Effector CD4-positive, alpha-beta T cell (primary cell): ENCODE data around the gene ZBED1.
"Not testable (repeated sequence)": the region's sequence is repeated elsewhere in the genome, so short reads cannot be mapped to it uniquely, and the experiment has no call there.

Source experiments
- DNase-seq: peaks from one replicate; pipeline ENCODE4 v3.0.0-alpha.2; 2020
- total RNA-seq: gene quantifications from one replicate; lab custom pipeline; 2026; lab: John Stamatoyannopoulos, UW

ZBED1 gene
- total RNA-seq, result 50.1 reads per million, percentile 68 among the genes with 10 or more reads in this experiment

DNA sequence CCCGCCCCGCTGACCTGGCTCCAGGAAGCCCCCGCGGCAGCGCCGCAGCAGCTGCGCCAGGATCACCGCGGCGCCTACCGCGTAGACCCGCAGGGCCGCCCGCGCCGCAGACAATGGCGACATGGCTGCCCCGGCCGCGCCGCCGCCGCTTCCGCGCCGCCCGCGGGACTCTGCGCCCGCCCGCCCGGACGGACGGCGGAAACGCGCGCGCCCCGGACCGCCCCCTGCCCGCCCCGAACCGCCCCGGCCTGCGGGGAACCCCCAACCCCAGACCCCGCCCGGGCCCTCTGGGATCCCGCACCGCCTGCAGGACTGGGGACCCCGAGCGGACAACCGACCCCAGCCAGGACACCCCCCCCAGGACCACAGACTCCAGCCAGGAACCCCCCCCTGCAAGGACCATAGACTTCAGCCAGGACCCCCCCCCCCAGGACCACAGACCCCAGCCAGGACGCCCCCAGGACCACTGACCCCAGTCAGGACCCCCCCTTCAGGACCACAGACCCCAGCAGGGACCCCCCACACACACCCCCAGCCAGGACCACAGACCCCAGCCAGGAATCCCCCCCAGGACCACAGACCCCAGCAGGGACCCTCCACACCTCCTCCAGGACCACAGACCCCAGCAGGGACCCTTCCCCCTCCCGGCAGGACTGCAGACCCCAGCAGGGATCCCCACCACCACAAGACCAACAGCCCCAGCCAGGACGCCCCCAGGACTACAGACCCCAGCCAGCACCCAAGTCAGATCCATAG lies at the start of gene ZBED1, which contains the start of gene DHRSX:
TSS of gene ZBED1 (minus strand) at position 174 of the 756 bp plus-strand sequence. CDS start 10,257 bp downstream, outside the sequence.
TSS of gene DHRSX (minus strand) at position 174 of the 756 bp plus-strand sequence. CDS start at position 123, 51 bp downstream.
- peak; percentile 21 for DNase-seq

DNA sequence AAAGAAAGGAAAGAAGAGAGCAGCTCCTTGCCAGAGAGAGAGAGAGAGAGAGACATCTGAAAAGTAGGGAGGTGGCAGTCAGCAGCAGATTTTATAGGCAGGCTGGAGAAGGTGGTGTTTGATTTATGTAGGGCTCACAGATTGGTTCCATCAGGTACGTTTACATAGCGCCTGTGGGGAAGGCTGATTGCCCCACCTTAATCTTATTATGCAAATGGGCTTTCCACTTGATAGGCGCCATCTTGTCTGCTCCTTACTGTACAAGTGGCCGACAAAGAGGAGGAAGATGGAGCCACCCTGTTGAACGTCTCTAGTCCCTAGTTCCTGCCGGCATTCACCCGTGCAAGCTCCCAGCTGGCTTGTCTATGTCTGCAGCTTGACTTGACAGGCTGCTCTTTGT lies 49.1 kb upstream of the ZBED1 start:
- DNase-seq, result no peak

DNA sequence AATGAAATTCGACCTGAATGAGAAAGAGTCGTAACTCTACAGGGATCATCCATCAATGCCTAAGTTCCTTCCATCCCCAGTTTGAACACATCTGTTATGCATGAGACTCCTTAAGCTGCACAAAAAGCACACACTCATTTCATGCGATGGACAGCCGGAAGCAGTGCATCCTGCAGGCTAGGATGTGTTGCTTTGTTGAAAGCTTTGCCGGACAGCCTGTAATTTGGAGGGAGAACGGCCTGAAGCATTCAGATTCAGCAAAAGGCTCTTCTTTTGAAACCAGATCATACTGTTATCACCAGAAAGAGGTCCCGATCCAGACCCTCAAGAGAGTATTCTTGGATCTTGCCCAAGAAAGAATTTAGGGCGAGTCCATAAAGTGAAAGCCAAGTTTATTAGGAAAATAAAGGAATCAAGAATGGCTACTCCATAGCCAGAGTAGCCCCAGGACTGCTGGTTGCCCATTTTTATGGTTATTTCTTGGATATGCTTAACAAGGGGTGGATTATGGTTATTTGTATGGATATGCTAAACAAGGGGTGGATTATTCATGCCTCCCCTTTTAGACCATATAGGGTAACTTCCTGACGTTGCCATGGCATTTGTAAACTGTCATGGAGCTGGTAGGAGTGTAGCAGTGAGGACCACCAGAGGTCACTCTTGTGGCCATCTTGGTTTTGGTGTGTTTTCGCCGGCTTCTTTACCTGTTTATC lies 48.1 kb upstream of the ZBED1 start:
- no peak for DNase-seq

DNA sequence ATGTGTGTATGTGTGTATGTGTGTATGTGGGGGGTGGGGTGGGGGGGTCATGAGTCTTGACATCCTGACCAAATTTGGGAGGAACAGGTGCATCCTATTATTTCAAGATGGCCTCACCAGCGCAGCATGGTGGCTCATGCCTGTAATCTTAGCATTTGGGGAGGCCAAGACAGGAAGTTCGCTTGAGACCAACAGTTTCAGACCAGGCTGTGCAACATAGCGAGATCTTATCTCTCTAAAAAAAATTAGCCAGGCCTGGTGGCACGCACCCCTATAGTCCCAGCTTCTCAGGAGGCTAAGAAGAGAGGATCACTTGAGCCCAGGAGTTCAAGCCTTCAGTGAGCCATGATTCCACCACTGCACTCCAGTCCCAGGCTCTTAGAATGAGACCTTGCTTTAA lies 47.0 kb upstream of the ZBED1 start:
- no peak for DNase-seq

DNA sequence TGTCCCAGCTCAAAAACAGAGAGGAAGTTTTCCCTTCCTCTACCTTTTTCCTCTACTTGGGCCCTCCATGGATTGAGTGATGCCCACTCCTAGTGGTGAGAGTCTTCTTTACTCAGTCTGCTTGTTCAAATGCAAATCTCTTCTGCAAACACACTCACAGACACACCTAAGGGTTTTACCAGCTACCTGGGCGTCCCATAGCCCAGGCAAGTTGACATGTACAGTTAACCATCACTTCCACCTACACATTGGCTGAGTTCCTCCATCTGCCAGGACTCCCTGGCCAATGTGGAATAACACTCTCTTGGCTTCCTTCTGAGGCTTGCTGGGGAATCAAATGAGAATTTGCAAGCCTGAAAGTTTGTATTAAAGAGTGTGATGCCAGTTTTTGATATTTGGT lies 45.7 kb upstream of the ZBED1 start:
- no peak for DNase-seq

DNA sequence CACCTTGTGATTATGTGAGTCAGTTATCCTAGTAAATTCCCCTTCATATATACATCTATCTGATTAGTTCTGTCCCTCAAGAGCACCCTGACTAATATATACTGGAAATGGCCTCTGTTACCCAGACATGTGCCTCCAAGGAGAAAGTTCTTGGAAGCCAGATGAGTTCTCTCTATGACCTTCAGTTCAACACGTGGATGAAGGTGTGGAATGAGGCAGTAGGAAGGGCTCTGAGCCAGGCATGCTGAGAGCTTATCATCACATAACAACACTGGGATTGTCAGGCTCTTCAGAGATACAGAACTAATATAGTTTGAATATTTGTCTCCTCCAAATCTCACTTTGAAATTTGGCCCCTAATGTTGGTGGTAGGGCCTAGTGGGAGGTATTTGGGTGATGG lies 44.4 kb upstream of the ZBED1 start:
- no peak for DNase-seq

DNA sequence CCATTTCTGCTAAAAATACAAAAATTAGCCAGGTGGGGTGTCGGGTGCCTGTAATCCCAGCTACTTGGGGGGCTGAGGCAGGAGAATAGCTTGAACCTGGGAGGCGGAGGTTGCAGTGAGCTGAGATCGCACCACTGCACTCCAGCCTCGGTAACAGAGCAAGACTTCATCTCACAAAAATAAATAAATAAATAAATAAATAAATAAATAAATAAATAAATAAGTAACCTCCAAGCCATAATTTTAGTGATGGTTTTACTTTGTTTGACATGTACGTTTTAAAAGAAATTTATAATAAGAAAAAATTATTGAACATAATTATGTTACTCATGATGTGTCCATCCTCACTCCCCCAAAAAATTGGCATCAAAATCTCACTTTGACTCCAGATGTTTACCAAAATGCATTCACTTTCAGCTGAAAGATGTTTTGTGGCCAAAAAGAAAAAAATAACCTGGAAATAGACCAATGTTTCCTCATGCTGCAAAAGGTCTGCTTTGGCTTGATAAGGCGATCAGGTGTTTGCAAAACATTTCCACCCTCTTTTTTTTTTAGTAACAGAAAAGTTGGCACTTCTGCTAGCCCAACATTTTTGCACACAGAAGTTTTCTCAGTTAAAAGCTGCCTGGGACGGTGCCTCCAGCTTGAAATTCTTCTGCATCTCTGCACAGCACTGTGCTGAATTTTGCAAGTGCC lies 42.2 kb upstream of the ZBED1 start:
- DNase-seq, result no peak

DNA sequence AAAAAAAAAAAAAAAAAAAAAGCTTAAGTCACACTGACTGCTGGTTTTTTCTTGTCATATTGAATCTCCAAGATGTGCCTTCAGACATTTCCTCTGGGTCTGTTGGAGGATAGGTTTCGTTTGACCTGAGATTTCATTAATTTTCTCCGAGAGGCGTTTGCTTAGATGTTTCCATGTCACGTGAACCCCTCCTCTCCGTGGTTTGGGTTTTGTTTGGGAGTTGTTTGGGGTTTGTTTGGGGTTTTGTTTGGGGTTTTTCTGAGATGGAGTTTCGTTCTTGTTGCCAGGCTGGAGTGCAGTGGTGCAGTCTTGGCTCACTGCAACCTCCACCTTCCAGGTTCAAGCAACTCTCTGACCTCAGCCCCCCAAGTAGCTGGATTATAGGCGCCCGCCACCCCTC lies 40.8 kb upstream of the ZBED1 start:
- no peak for DNase-seq

GRCh38 chrX:2540426-2540947 lies 39.7 kb upstream of the ZBED1 start:
- no peak for DNase-seq

- DNase-seq, result no peak
These were observed 38.8 kb upstream of the ZBED1 start for GRCh38 chrX:2539586-2539985.

DNA sequence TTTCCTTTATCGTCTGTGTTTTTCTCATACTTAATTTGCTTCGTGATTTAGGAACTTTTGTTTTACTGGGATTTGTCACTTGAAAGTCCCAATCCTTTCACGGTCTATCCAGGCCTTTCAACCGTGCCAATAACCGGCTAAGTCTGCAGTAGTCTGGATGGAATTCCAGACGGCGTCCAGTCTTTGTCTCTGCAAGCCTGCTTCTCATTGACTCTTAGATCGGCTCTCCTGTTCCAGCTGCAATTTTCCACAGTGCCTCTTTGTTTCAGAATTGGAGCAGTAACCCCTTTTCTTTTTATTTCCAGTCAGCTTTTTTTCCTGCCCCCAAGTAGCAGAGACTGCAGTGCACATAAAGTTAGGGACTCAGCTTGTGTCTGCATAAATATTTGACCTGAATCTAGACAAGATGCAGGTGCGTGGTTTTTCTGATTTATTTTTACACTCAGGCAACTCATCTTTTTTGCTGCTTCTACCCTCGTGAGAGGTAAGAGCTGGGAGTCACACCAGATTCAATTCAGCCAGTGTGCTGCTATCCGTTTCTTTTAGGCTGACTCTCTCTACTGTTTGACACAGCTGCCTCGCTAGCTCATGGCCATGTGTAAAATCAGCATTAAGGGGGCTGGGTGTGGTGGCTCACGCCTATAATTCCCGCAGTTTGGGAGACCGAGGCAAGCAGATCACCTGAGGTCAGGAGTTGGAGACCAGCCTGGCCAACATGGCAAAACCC lies 37.4 kb upstream of the ZBED1 start:
- no peak for DNase-seq

GRCh38 chrX:2536974-2537373 lies 36.2 kb upstream of the ZBED1 start:
- no peak for DNase-seq

DNA sequence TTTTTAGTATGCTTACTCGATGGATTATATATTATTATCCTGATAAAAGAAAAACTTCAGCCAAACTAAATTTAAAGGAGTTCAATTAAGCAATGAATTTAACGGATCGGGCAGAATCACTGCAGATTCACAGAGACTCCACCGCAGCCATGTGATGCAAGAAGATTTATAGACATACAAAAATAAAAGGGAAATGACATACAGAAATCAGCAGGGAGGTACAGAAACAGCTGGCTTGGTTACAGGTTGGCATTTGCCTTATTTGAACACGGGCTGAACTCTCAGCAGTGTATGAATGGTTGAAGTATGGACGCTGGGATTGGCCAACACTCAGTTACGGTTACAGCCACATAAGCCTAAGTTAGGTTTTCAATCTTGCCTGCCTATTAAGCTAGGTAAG lies 35.4 kb upstream of the ZBED1 start:
- DNase-seq, result no peak

- not testable (repeated sequence) for DNase-seq
These were observed 33.7 kb upstream of the ZBED1 start for GRCh38 chrX:2534261-2535021.

DNA sequence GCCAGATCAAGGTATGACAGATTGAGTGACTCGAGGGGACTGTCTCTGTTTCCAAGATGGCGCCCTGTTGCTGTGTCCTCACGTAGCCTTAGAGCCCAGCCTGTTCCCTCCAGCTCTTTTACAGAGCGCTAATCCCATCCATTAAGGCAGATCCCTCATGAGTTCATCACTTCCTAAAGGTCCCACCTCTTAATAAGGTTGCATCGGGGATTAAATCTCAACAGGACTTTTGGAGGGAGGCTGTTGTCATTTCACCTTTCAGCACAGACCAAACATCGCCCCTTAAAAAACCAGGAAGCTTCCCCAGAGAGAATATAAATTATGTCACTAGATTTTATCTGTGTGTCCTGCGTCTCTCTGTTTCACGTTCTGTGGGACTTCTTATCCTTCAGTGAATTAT lies 32.6 kb upstream of the ZBED1 start:
- no peak for DNase-seq

GRCh38 chrX:2526390-2526789 lies 25.6 kb upstream of the ZBED1 start:
- DNase-seq, result no peak

DNA sequence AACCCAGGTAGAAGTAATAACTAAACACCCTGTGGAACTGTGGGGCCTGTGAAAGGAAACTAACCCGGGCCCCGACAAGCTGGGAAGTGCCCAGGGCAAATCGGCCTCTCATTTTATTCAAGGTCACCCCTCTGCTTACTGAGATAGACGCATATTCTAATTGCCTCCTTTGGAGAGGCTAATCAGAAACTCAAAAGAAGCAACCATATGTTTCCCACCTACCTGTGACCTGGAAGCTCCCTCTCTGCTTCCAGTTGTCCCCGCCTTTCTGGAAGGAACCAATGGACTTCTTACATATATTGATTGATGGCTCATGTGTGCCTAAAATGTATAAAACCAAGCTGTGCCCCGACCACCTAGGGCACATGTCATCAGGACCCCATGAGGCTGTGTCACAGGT lies 23.1 kb upstream of the ZBED1 start:
- DNase-seq, result no peak

DNA sequence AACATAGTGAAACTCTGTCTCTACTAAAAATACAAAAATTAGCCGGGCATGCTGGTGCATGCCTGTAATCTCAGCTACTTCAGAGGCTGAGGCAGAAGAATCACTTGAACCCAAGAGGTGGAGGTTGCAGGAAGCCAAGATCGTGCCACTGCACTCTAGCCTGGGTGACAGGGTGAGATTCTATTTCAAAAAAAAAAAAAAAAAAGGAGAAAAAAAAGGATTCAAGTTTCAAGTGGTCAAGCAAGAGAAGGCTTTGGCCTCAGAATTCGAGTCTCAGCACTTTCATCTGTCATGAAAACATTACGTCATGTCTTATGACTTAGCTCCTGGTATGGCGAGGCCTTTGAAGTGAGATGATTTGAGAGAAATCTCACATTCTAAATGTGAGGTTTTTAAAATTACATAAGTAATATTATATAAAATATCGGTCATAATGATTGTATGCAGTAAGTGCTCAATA lies 21.2 kb upstream of the ZBED1 start:
- no peak for DNase-seq

DNA sequence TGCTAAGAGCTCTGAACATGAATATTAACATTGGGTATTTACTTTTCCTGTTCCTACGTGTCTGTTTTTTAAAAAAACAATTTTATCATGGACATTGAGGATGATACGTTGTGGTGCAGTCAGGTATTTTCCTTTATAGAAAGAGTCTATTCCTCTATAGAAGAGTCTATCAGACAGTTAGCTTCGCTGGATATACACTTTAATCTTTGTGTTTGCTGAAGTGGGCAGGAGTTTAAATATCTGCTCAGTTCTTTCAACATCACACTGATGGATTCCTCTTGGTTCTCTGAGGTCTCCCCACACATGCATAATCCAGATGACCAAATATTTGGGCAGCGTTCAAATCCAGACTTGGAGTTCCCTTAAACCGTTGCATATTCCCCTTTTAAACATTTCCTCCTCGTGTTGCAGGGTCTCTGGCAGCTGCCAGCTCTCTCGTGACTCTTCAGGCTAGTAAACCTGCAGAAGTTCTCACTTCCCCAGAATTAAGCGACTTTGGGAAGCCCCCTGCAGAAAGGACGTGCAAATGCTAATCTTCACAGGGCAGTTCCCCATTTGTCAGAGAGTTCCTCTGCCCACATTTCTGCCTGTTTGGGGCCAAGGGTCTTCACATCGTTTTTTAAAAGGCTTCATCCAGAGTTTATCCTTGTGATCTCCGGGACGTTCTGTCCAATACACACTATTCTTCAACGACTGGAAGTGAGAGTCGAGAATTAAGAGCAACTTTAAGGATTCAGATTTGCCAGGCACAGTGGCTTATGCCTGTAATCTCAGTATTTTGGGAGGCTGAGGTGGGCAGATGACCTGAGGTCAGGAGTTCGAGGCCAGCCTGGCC lies 20.5 kb upstream of the ZBED1 start:
- DNase-seq, result no peak

DNA sequence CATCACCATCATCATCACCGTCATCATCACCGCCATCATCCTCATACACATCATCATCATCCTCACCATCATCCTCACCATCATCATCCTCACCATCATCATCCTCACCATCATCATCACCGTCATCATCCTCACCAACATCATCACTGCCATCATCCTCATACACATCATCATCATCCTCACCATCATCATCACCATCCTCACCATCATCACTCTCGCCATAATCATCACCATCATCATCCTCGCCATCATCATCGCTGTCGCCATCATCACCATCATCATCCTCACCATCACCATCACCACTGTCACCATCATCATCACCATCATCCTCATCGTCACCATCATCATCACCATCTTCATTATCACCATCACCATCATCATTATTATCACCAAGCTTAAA lies 19.8 kb upstream of the ZBED1 start:
- no peak for DNase-seq

- not testable (repeated sequence) for DNase-seq
These were observed 18.9 kb upstream of the ZBED1 start for GRCh38 chrX:2519638-2520037.
